Esophagus squamous epithelium (tissue), 4 donors: ENCODE results near the gene ARHGEF5.

Experiments used
- CTCF ChIP-seq, 6 experiments: fragments of 450-650 bp in 4 of 6; fragments of 200-600 bp in 2 of 6; sonication (generic) in 2 of 6; IDR thresholded peaks; one replicate each; pipeline ENCODE4 v1.5.1; 2016 to 2019; ENCODE audit warnings: antibody characterized with exemption in 6 of 6, mild to moderate bottlenecking in 4 of 6, moderate library complexity in 4 of 6
- POLR2A ChIP-seq, 4 donors: fragments of 450-650 bp; IDR thresholded peaks; one replicate each; pipeline ENCODE4 v1.6.1; 2017; ENCODE audit warnings: antibody characterized with exemption in 4 of 4, mild to moderate bottlenecking in 4 of 4, moderate library complexity in 3 of 4

- TF ChIP-seq CTCF (IDR thresholded peaks at IDR 0.05) (no peak), POLR2A (IDR thresholded peaks at IDR 0.05) (no peak)
Observed at GRCh38 chr7:144398291-144398690, 43.1 kb downstream of the ARHGEF5 start.
